ENCODE data around the gene TMC7. TPM values are rescaled to one million over a fixed set of nuclear protein-coding genes. Genes with fewer than 3 reads are reported as not detected.

Gene TMC7
- total RNA-seq, 4 donors from 2014 or later: 0.31 to 0.72 (median 0.64) TPM; not detected in 1

GRCh38 chr16:18941471-18941870, 42.3 kb upstream of the TMC7 start:
- ATAC-seq: no peak
- in situ Hi-C loops (cut with MboI; ENCODE audit: low sequenced_read_pairs in 4 of 4) (no loop called here), intact Hi-C loops (cut with DNase I; ENCODE audit: low total_unique reads) (no loop called here)
- DNase-seq: no peak
- Histone ChIP-seq H3K36me3 (no peaks in the 10 kb centered on the region), H3K27me3 (no peaks in the 10 kb centered on the region), H3K4me3 (no peak overlapping the region), H3K27ac (no peak overlapping the region), H3K9me3 (no peaks in the 10 kb centered on the region), H3K4me1 (no peaks in the 10 kb centered on the region)
- no peak for TF ChIP-seq CTCF (IDR thresholded peaks at IDR 0.05 in 4 of 5, conservative IDR thresholded peaks at IDR 0.05 in 1 of 5)
- TF ChIP-seq POLR2A (IDR thresholded peaks at IDR 0.05): no peak

- TF ChIP-seq CTCF (IDR thresholded peaks at IDR 0.05 in 4 of 5, conservative IDR thresholded peaks at IDR 0.05 in 1 of 5): no peak
- in situ Hi-C loops (cut with MboI; ENCODE audit: low sequenced_read_pairs in 4 of 4) (no loop called here), intact Hi-C loops (cut with DNase I; ENCODE audit: low total_unique reads) (no loop called here)
- Histone ChIP-seq H3K27ac (no peak overlapping the region), H3K27me3 (no peaks in the 10 kb centered on the region), H3K9me3 (no peaks in the 10 kb centered on the region), H3K4me1 (no peaks in the 10 kb centered on the region), H3K4me3 (no peak overlapping the region), H3K36me3 (no peaks in the 10 kb centered on the region)
- DNase-seq (no peak), ATAC-seq (no peak)
Observed at GRCh38 chr16:18942061-18942460, 41.7 kb upstream of the TMC7 start.

- ATAC-seq (no peak), DNase-seq (no peak)
- Histone ChIP-seq H3K27ac (no peak overlapping the region), H3K36me3 (no peaks in the 10 kb centered on the region), H3K9me3 (no peaks in the 10 kb centered on the region), H3K27me3 (no peaks in the 10 kb centered on the region), H3K4me1 (no peaks in the 10 kb centered on the region), H3K4me3 (no peak overlapping the region)
- TF ChIP-seq POLR2A (IDR thresholded peaks at IDR 0.05) (no peak), CTCF (IDR thresholded peaks at IDR 0.05 in 4 of 5, conservative IDR thresholded peaks at IDR 0.05 in 1 of 5) (no peak)
- in situ Hi-C loops (cut with MboI; ENCODE audit: low sequenced_read_pairs in 4 of 4) (no loop called here), intact Hi-C loops (cut with DNase I; ENCODE audit: low total_unique reads) (no loop called here)
Observed at GRCh38 chr16:18943414-18943813, 40.3 kb upstream of the TMC7 start.

- no peaks in the 10 kb centered on the region for H3K4me1 ChIP-seq
- no peak for DNase-seq
- in situ Hi-C loops (cut with MboI; ENCODE audit: low sequenced_read_pairs in 4 of 4) (no loop called here), intact Hi-C loops (cut with DNase I; ENCODE audit: low total_unique reads) (no loop called here)
- H3K27ac ChIP-seq: no peak overlapping the region
- H3K9me3 ChIP-seq: no peaks in the 10 kb centered on the region
- no peaks in the 10 kb centered on the region for H3K36me3 ChIP-seq
- no peak overlapping the region for H3K4me3 ChIP-seq
- ATAC-seq: no peak
- TF ChIP-seq CTCF (IDR thresholded peaks at IDR 0.05 in 4 of 5, conservative IDR thresholded peaks at IDR 0.05 in 1 of 5) (no peak), POLR2A (IDR thresholded peaks at IDR 0.05) (no peak)
- H3K27me3 ChIP-seq: no peaks in the 10 kb centered on the region
Observed at GRCh38 chr16:18945233-18945632, 38.5 kb upstream of the TMC7 start.

- no peaks in the 10 kb centered on the region for H3K9me3 ChIP-seq
- no peaks in the 10 kb centered on the region for H3K36me3 ChIP-seq
- intact Hi-C loops (cut with DNase I; ENCODE audit: low total_unique reads) (no loop called here), in situ Hi-C loops (cut with MboI; ENCODE audit: low sequenced_read_pairs in 4 of 4) (no loop called here)
- no peak for ATAC-seq
- H3K4me3 ChIP-seq: no peak overlapping the region
- no peaks in the 10 kb centered on the region for H3K27me3 ChIP-seq
- DNase-seq: no peak
- no peak overlapping the region for H3K27ac ChIP-seq
- TF ChIP-seq CTCF (IDR thresholded peaks at IDR 0.05 in 4 of 5, conservative IDR thresholded peaks at IDR 0.05 in 1 of 5) (no peak), POLR2A (IDR thresholded peaks at IDR 0.05) (no peak)
- no peaks in the 10 kb centered on the region for H3K4me1 ChIP-seq
Observed at GRCh38 chr16:18948372-18949020, 35.2 kb upstream of the TMC7 start.
